ENCODE measurements around the gene SALL1. TPM values are rescaled to one million over a fixed set of nuclear protein-coding genes. Genes with fewer than 3 reads are reported as not detected.
A peak's percentile ranks its signal among the peaks of the same experiment; 100 is the strongest.

Gene SALL1
- polyA plus RNA-seq, 1 experiment = 9.9 TPM

GRCh38 chr16:51164574-51164973 lies 13.5 kb upstream of the SALL1 start:
- H3K27me3 ChIP-seq (ENCODE audit: control insufficient read depth, insufficient read depth, low read length) = no peaks in the 10 kb centered on the region
- ChIA-PET CTCF (interaction anchor here (0.5 to 1.1 kb wide), 2 partner anchors 18 to 277 kb away, joined by 3 to 5 read pairs; no protein-coding TSS in a partner anchor), POLR2A (no interaction called here)
- no peak overlapping the region for H3K4me3 ChIP-seq (ENCODE audit: low read depth, low read length)
- H3K9me3 ChIP-seq (ENCODE audit: control insufficient read depth, insufficient read depth, low read length) = no peaks in the 10 kb centered on the region
- no peak overlapping the region for H3K27ac ChIP-seq (ENCODE audit: low read depth, low read length)
- DNase-seq (ENCODE audit: low read depth, low spot score) = no peak
- no peak for TF ChIP-seq CTCF (IDR thresholded peaks at IDR 0.05; ENCODE audit: low read depth, low read length)

- DNase-seq (ENCODE audit: low read depth, low spot score) = no peak
- H3K4me3 ChIP-seq (ENCODE audit: low read depth, low read length) = no peak overlapping the region
- no peak overlapping the region for H3K27ac ChIP-seq (ENCODE audit: low read depth, low read length)
- H3K27me3 ChIP-seq (ENCODE audit: control insufficient read depth, insufficient read depth, low read length) = no peaks in the 10 kb centered on the region
- no peaks in the 10 kb centered on the region for H3K9me3 ChIP-seq (ENCODE audit: control insufficient read depth, insufficient read depth, low read length)
- ChIA-PET CTCF (interaction anchor here (0.5 to 1.1 kb wide), 2 partner anchors 18 to 277 kb away, joined by 3 to 5 read pairs; no protein-coding TSS in a partner anchor), POLR2A (interaction anchor here (0.7 kb wide), 1 partner anchor 15 kb away, joined by 3 read pairs; no protein-coding TSS in a partner anchor)
- TF ChIP-seq CTCF (IDR thresholded peaks at IDR 0.05; ENCODE audit: low read depth, low read length) = no peak
Observed at GRCh38 chr16:51163894-51164566, 13.0 kb upstream of the SALL1 start.

- Histone ChIP-seq H3K27ac (ENCODE audit: low read depth, low read length) (no peak overlapping the region), H3K4me3 (ENCODE audit: low read depth, low read length) (no peak overlapping the region), H3K27me3 (ENCODE audit: control insufficient read depth, insufficient read depth, low read length) (no peaks in the 10 kb centered on the region), H3K9me3 (ENCODE audit: control insufficient read depth, insufficient read depth, low read length) (no peaks in the 10 kb centered on the region)
- no peak for DNase-seq (ENCODE audit: low read depth, low spot score)
- CTCF ChIA-PET = no interaction called here
- POLR2A ChIA-PET = interaction anchor here (0.7 kb wide), 1 partner anchor 14 kb away, joined by 3 read pairs; no protein-coding TSS in a partner anchor
- TF ChIP-seq CTCF (IDR thresholded peaks at IDR 0.05; ENCODE audit: low read depth, low read length) = no peak
Observed at GRCh38 chr16:51163366-51163765, 12.3 kb upstream of the SALL1 start.

- no peak for TF ChIP-seq CTCF (IDR thresholded peaks at IDR 0.05; ENCODE audit: low read depth, low read length)
- DNase-seq (ENCODE audit: low read depth, low spot score) = no peak
Observed at GRCh38 chr16:51161440-51162195, 10.5 kb upstream of the SALL1 start.

GRCh38 chr16:51159865-51160264 lies 8.8 kb upstream of the SALL1 start:
- DNase-seq (ENCODE audit: low read depth, low spot score) = no peak
- Histone ChIP-seq H3K9me3 (ENCODE audit: control insufficient read depth, insufficient read depth, low read length) (peaks cover 5% of the 10 kb centered on the region; the same call in 1 of the 2 replicates), H3K4me3 (ENCODE audit: low read depth, low read length) (no peak overlapping the region), H3K27me3 (ENCODE audit: control insufficient read depth, insufficient read depth, low read length) (peaks cover 7% of the 10 kb centered on the region), H3K27ac (ENCODE audit: low read depth, low read length) (no peak overlapping the region)
- peak; percentile 12; the same call in 1 of the 2 replicates for TF ChIP-seq CTCF (IDR thresholded peaks at IDR 0.05; ENCODE audit: low read depth, low read length)
- CTCF ChIA-PET = no interaction called here
- POLR2A ChIA-PET = no interaction called here

More at GRCh38 chr16:51161440-51162195, 10.5 kb upstream of the SALL1 start:
- ChIA-PET POLR2A (no interaction called here), CTCF (no interaction called here)
- no peaks in the 10 kb centered on the region for H3K27me3 ChIP-seq (ENCODE audit: control insufficient read depth, insufficient read depth, low read length)
- no peaks in the 10 kb centered on the region for H3K9me3 ChIP-seq (ENCODE audit: control insufficient read depth, insufficient read depth, low read length)
- H3K4me3 ChIP-seq (ENCODE audit: low read depth, low read length) = no peak overlapping the region
- no peak overlapping the region for H3K27ac ChIP-seq (ENCODE audit: low read depth, low read length)
